IMR-90 (cell line): Measurements from ENCODE around the gene SEMA3E. TPM values are rescaled to one million over a fixed set of nuclear protein-coding genes. Genes with fewer than 3 reads are reported as not detected.

Source experiments
- ATAC-seq: fragments of 200-7000 bp; cut with Tn5 transposase; 2 replicates; pipeline ENCODE4 v1.9.1; 2020; ENCODE audit warnings: low read depth, mild to moderate bottlenecking, moderate library complexity
- BruUV-seq: library from RNA; stranded (reverse); fragments of 400-500 nt; replicated peaks from 2 replicates; lab custom pipeline; 2021; lab: Mats Ljungman, UMichigan
- CTCF ChIA-PET: fragments of 300-600 bp; formaldehyde crosslinking; extraction: SDS; loops from one replicate; lab custom pipeline; 2021; ENCODE audit warnings: antibody characterized with exemption; lab: Yijun Ruan, JAX
- POLR2A ChIA-PET: fragments of 300-600 bp; sonication (Branson Sonifier 250); formaldehyde crosslinking; loops from one replicate; lab custom pipeline; 2022; ENCODE audit warnings: antibody characterized with exemption; ENCODE audit not compliant: unreplicated experiment; lab: Charles Lee
- DNase-seq: peaks from one replicate; pipeline ENCODE4 v3.0.0; 2013
- H2AFZ ChIP-seq: replicated peaks from 2 replicates; pipeline ENCODE3; 2013; ENCODE audit warnings: low read length, mild to moderate bottlenecking; ENCODE audit not compliant: poor library complexity
- H2AK5ac ChIP-seq: 2 replicates; pipeline ENCODE4 v1.6.1; 2013; ENCODE audit warnings: low read depth, low read length, inconsistent platforms
- H2AK9ac ChIP-seq: replicated peaks from 2 replicates; pipeline ENCODE3; 2013; ENCODE audit warnings: mild to moderate bottlenecking, low read depth, low read length, moderate library complexity; ENCODE audit not compliant: poor library complexity
- H2BK120ac ChIP-seq: 2 replicates; pipeline ENCODE4 v1.6.1; 2013; ENCODE audit warnings: low read depth, low read length, inconsistent platforms
- H2BK15ac ChIP-seq: 3 replicates; pipeline ENCODE4 v1.6.1; 2013; ENCODE audit warnings: low read depth, low read length, inconsistent platforms
- H2BK20ac ChIP-seq: 2 replicates; pipeline ENCODE4 v1.6.1; 2013; ENCODE audit warnings: low read depth, mild to moderate bottlenecking, inconsistent platforms, low read length, moderate library complexity
- H2BK5ac ChIP-seq: 2 replicates; pipeline ENCODE4 v1.6.1; 2013; ENCODE audit warnings: mild to moderate bottlenecking, low read depth, low read length, inconsistent platforms; ENCODE audit not compliant: poor library complexity, severe bottlenecking
- H3K14ac ChIP-seq: replicated peaks from 2 replicates; pipeline ENCODE4 v1.6.1; 2013; ENCODE audit warnings: low read depth, low read length, inconsistent platforms
- H3K18ac ChIP-seq: 2 replicates; pipeline ENCODE4 v1.6.1; 2013; ENCODE audit warnings: low read depth, low read length, control low read depth
- H3K23ac ChIP-seq: 2 replicates; pipeline ENCODE4 v1.6.1; 2013; ENCODE audit warnings: low read depth, low read length, inconsistent platforms
- H3K27ac ChIP-seq: 2 replicates; pipeline ENCODE4 v1.5.1; 2013; ENCODE audit warnings: mild to moderate bottlenecking, control low read depth, low read length; ENCODE audit not compliant: insufficient read depth
- H3K27me3 ChIP-seq: 2 replicates; pipeline ENCODE4 v1.6.1; 2013; ENCODE audit warnings: low read length; ENCODE audit not compliant: control insufficient read depth, insufficient read depth
- H3K36me3 ChIP-seq: 2 replicates; pipeline ENCODE4 v1.6.1; 2013; ENCODE audit warnings: low read length, mixed read lengths; ENCODE audit not compliant: control insufficient read depth, insufficient read depth
- H3K4ac ChIP-seq: 2 replicates; pipeline ENCODE4 v1.6.1; 2013; ENCODE audit warnings: low read depth, low read length, inconsistent platforms
- H3K4me1 ChIP-seq: 2 replicates; pipeline ENCODE4 v1.6.1; 2013; ENCODE audit warnings: low read length, mixed read lengths; ENCODE audit not compliant: control insufficient read depth, insufficient read depth
- H3K4me2 ChIP-seq: 2 replicates; pipeline ENCODE4 v1.6.1; 2013; ENCODE audit warnings: low read depth, mild to moderate bottlenecking, control low read depth, low read length, moderate library complexity
- H3K4me3 ChIP-seq: 2 replicates; pipeline ENCODE4 v1.5.1; 2013; ENCODE audit warnings: low read depth, mild to moderate bottlenecking, control low read depth, low read length, moderate library complexity; ENCODE audit not compliant: insufficient read depth
- H3K56ac ChIP-seq: 2 replicates; pipeline ENCODE4 v1.6.1; 2013; ENCODE audit warnings: low read length, inconsistent platforms; ENCODE audit not compliant: insufficient read depth; ENCODE audit errors: extremely low read depth
- H3K79me1 ChIP-seq, 2 experiments: 2 replicates each; pipeline ENCODE4 v1.6.1; 2013; ENCODE audit warnings: low read length in 2 of 2, inconsistent platforms in 1 of 2, low read depth in 1 of 2
- H3K9ac ChIP-seq: 2 replicates; pipeline ENCODE4 v1.6.1; 2013; ENCODE audit warnings: low read depth, low read length, control low read depth
- H3K9me1 ChIP-seq: 2 replicates; pipeline ENCODE4 v1.6.1; 2013; ENCODE audit warnings: low read length, inconsistent platforms; ENCODE audit not compliant: insufficient read depth
- H3K9me3 ChIP-seq: 2 replicates; pipeline ENCODE4 v1.6.1; 2013; ENCODE audit warnings: low read length; ENCODE audit not compliant: control insufficient read depth, insufficient read depth
- H4K20me1 ChIP-seq: 2 replicates; pipeline ENCODE4 v1.6.1; 2013; ENCODE audit warnings: low read length, inconsistent platforms; ENCODE audit not compliant: insufficient read depth
- H4K5ac ChIP-seq: 2 replicates; pipeline ENCODE4 v1.6.1; 2013; ENCODE audit warnings: mild to moderate bottlenecking, low read depth, low read length, control low read depth
- H4K8ac ChIP-seq, 2 experiments: 2 replicates each; pipeline ENCODE4 v1.6.1; 2013; ENCODE audit warnings: low read depth in 2 of 2, low read length in 2 of 2, control low read depth in 1 of 2, inconsistent platforms in 1 of 2
- H4K91ac ChIP-seq: 2 replicates; pipeline ENCODE4 v1.6.1; 2013; ENCODE audit warnings: low read depth, low read length, inconsistent platforms; ENCODE audit not compliant: insufficient read depth
- CEBPB ChIP-seq: IDR thresholded peaks from 2 replicates; pipeline ENCODE4 v1.6.1; 2012; ENCODE audit warnings: low read depth, low read length, improper control_type of control experiment
- CHD1 ChIP-seq: IDR thresholded peaks from 2 replicates; pipeline ENCODE4 v1.6.1; 2012; ENCODE audit warnings: low read depth, low read length, improper control_type of control experiment
- ELK1 ChIP-seq: fragments of 150-350 bp; IDR thresholded peaks from 2 replicates; pipeline ENCODE4 v1.6.1; 2016; ENCODE audit warnings: low read depth, mild to moderate bottlenecking, low read length, moderate library complexity, borderline replicate concordance
- FOS ChIP-seq: fragments of 150-350 bp; IDR thresholded peaks from 2 replicates; pipeline ENCODE4 v1.6.1; 2016; ENCODE audit warnings: low read depth, low read length
- MAFK ChIP-seq: IDR thresholded peaks from 2 replicates; pipeline ENCODE4 v1.6.1; 2012; ENCODE audit warnings: low read depth, low read length, improper control_type of control experiment
- MAZ ChIP-seq: IDR thresholded peaks from 2 replicates; pipeline ENCODE4 v1.6.1; 2012; ENCODE audit warnings: low read depth, mild to moderate bottlenecking, low read length, improper control_type of control experiment, moderate library complexity, borderline replicate concordance
- NFE2L2 ChIP-seq: fragments of 150-350 bp; IDR thresholded peaks from 2 replicates; pipeline ENCODE4 v1.6.1; 2016; ENCODE audit warnings: low read depth, mild to moderate bottlenecking, low read length
- RFX5 ChIP-seq: IDR thresholded peaks from 2 replicates; pipeline ENCODE4 v1.8.0; 2012; ENCODE audit warnings: low read depth, mild to moderate bottlenecking, low read length, moderate library complexity
- WGBS, 2 experiments: methylation state at CpG; one replicate each; pipeline versions ENCODE4 v1.1.5 to v1.1.7; 2013; ENCODE audit warnings: missing lambda C conversion rate in 2 of 2; ENCODE audit not compliant: insufficient read length in 1 of 2; ENCODE audit errors: extremely low coverage in 2 of 2; 5-methylcytosine and 5-hydroxymethylcytosine counted together
- dilution Hi-C: fragments of 300-500 bp; cut with HindIII; formaldehyde crosslinking; loops from one replicate; pipeline ENCODE4 v1.14.3; 2018; ENCODE audit warnings: low sequenced_read_pairs; ENCODE audit not compliant: unreplicated experiment
- in situ Hi-C: fragments of 300-500 bp; cut with MboI; formaldehyde crosslinking; loops from 3 replicates; pipeline ENCODE4 v1.14.3; 2019; ENCODE audit warnings: low sequenced_read_pairs, inconsistent platforms, mixed read lengths
- intact Hi-C: fragments of 100-400 bp; cut with micrococcal nuclease; formaldehyde crosslinking; loops from 2 replicates; pipeline ENCODE4 v1.10.0; 2022
- polyA plus RNA-seq, 3 experiments: library from polyadenylated mRNA; depleted of rRNA; stranded (reverse); fragments of >200 nt; gene quantifications; 2 replicates each; pipeline ENCODE4 v1.2.3, GENCODE V29; 2012; ENCODE audit warnings: low replicate concordance in 1 of 3
- total RNA-seq: library from RNA; depleted of rRNA; stranded (reverse); fragments of >200 nt; gene quantifications from 2 replicates; pipeline ENCODE4 v1.2.3, GENCODE V29; 2012

SEMA3E gene
- total and polyA plus RNA-seq, 2 of the 4 experiments (the other 2 are of a cell fraction): 0.31 to 0.72 TPM

- no TSS peak for BruUV-seq
- Histone ChIP-seq H4K91ac (no peak overlapping the region), H2BK20ac (no peak overlapping the region), H4K5ac (no peak overlapping the region), H4K20me1 (no peaks in the 10 kb centered on the region), H3K36me3 (no peaks in the 10 kb centered on the region), H2AK5ac (no peak overlapping the region), H3K4me3 (no peak overlapping the region), H3K56ac (no peak overlapping the region), H2AFZ (no peak overlapping the region), H4K8ac (no peak overlapping the region), H3K79me1 (no peaks in the 10 kb centered on the region), H2BK5ac (no peak overlapping the region), H3K4me2 (no peak overlapping the region), H3K9me3 (no peaks in the 10 kb centered on the region), H3K4me1 (no peaks in the 10 kb centered on the region), H3K27ac (no peak overlapping the region), H2AK9ac (no peak overlapping the region), H2BK15ac (no peak overlapping the region), H3K23ac (no peak overlapping the region), H3K4ac (no peak overlapping the region), H3K18ac (no peak overlapping the region), H3K27me3 (no peaks in the 10 kb centered on the region), H2BK120ac (no peak overlapping the region), H3K9ac (no peak overlapping the region), H3K14ac (no peak overlapping the region), H3K9me1 (no peaks in the 10 kb centered on the region)
- CTCF ChIA-PET: interaction anchor here (0.5 kb wide), 1 partner anchor 317 kb away, joined by 3 read pairs; no protein-coding TSS in a partner anchor
- ATAC-seq: no peak
- no CpG with 5 or more reads among the region's 3 CpGs for WGBS, 2 experiments
- dilution Hi-C loops: no loop called here
- intact Hi-C loops: no loop called here
- in situ Hi-C loops: no loop called here
- TF ChIP-seq RFX5: no peak
- no peak for TF ChIP-seq MAZ
- TF ChIP-seq CHD1: no peak
- no peak for TF ChIP-seq FOS
- no peak for TF ChIP-seq ELK1
- TF ChIP-seq CEBPB: no peak
- no peak for TF ChIP-seq NFE2L2
- TF ChIP-seq MAFK: no peak
- POLR2A ChIA-PET: no interaction called here
- no peak for DNase-seq
Observed at GRCh38 chr7:83514977-83515376, 134.0 kb downstream of the SEMA3E start.
